GM19324 (cell line): Measurements from ENCODE around the gene ODF2.
"Not testable (repeated sequence)": the region's sequence is repeated elsewhere in the genome, so short reads cannot be mapped to it uniquely, and the experiment has no call there.

Source experiments
- ATAC-seq: cut with Tn5 transposase; IDR thresholded peaks from one replicate; pipeline ENCODE4 v1.9.1; 2021; ENCODE audit warnings: mild to moderate bottlenecking, moderate library complexity; ENCODE audit not compliant: unreplicated experiment, low FRiP score

The ODF2 gene

DNA sequence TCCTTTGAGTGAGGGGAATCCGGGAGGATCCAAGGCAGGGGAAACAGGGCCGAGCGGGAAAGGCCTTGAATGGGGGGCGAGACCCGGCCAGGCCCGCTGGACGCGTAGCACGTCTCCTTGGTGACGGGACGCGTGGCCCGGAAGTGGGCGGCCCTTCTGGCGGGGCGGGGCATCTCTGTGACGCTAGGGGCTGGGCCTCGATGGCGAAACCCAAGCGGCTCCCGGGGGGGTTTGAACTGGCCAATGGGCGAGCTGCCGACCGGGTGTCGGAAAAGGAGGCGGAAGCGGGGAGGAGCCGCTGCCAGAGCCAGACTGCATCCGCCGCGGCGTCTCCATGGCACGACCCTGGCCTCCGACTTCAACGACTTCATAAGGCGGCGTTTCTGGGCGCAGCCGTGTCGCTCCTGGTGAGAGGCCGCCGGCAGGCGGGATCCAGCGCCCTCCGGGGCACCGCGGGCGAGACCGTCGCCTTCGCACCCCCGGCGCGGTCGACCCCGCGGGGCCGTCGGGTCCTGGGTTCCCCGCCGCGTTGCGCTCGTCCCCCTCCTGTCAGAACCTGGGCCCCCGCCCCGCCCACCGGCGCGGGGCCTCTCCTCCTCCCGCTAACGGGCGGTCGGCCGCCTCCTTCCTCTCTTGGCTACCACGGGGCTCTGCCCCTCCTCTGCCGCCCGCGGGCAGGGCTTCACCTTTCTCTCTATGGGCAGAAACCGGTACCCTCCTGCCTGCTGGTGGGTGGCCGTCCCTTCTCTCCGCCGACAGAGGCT is at the start of gene ODF2:
Gene ODF2 (plus strand): TSS at position 158 of the 764 bp plus-strand sequence. CDS start 86 bp downstream, at position 244.
- peak; percentile 87 for ATAC-seq

DNA sequence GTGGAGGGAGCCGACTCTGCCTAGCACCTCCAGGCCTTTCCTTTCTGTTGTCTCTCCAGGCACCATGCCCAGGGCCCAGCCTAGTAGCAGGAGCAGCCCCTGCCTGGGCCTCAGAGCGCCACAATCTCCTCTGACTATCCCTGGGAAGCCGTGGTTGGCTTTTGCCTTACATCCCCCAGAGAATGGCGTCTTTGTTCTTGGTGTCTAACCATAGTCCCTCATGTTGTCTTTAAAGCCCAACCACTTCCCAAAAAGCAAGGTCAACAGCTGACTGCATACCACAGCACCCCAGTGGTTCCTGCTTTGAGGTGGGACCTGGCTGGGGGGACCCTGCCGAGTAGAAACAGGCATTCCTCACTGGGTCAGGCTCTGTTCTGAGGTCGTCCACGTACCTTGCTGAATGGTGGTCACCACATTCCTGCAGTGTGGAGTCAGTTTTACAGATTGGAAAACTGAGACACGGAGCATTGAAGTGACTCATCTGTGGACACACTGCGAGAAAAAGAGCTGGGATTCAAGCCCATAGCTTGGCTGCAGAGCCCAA is 48.9 kb upstream of the ODF2 start:
- ATAC-seq: no peak

DNA sequence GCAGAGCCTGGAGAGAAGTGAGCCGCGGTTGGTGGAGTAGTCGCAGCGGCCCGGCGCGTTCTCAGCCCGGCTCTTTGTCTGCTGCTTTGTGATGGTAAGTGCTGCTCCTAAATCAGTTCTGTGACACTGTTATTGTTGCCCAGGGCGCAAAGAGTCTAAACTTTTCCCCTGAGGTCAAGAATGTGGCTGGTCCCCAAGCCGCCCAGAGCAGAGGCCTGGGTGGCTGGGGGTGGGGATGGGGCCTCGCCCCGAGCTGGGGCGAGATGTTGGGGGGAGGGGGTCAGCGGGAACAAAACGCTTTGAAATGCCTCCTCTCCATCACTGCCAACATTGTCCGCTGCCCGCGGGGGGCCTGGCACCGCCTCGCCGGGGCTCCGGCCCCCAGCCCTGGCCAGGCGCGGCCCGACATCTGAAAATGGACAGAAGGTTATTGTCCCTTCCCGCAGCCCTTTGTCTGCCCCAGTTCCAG is 46.8 kb upstream of the ODF2 start:
- no peak for ATAC-seq

DNA sequence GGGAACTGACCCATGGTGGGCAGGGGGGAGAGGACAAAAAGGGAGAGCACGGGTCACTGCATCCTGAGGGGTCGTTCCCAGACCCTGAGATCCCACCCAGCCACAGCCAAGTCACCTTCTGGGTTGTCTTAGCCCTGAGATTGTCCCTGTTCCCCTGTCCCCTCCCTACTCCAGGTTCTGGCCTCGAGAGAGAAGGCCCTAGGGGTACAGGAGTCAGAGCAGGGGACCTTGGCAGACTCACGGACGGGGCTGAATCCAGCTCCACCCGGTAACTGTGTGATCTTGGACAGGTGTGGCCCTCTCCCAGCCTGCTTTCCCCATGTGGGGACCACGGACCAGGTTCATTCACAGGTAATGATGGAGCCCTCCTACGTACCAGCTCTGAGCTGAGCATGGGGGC is 46.4 kb upstream of the ODF2 start:
- no peak for ATAC-seq

DNA sequence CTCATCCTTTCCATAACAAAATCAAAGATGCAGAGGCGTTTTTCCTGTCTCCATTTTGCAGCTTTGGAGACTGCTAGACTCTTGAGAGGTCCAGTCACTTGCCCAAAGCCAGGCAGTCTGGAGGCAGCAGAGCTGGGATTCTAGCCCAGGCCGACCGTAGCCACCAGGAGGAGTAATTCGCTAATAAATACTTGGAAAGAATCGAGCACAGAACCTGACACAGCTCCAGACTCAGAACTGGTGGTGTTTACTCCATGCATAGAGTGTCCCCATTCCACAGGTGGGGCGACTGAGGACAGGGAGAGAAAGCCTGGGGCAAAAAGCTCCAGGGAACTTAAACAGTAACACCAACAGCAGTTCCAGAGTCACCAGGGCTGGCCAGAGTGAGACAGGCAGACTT is 45.8 kb upstream of the ODF2 start:
- no peak for ATAC-seq

GRCh38 chr9:128411364-128412119 is 44.3 kb upstream of the ODF2 start:
- ATAC-seq: no peak

GRCh38 chr9:128412120-128412790 is 43.6 kb upstream of the ODF2 start:
- ATAC-seq: no peak

GRCh38 chr9:128413728-128414127 is 42.1 kb upstream of the ODF2 start:
- not testable (repeated sequence) for ATAC-seq

DNA sequence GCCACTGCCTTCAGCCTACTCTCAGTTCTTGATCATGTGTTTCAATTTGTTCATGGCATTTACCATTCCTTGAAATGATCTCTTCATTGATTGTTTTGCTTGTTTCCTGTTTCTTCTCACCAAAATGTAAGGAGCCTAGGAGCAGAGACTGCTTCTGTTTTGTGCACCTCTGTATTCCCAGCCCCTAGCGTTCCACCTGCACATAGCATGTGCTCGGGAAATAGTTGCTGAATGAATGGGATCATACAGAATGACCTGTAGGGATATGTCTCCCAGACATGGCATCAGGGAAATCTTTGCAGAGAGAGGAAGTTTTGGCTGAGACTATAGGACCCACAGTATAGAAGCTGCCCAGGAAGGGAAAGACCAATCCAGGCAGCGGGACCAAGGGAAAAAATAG is 41.3 kb upstream of the ODF2 start:
- ATAC-seq: no peak

DNA sequence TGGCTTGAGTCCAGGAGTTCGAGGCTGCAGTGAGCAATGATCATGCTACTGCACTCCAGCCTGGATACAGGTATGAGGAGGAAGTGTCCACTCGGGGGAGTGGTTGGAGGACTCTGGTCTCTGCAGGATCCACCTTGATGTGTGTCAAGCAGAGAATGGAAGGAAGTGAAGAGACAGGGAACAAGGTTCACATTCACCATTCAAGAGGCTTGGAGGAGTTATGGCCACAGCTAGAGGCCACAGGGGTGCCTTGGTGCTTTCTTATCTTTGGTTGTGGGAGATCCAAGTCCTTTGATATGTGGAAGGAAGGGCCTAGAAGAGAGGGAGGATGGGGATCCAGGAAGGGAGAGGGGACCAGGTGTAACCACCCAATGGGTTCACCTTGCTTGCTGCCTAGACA is 40.5 kb upstream of the ODF2 start:
- ATAC-seq: no peak

DNA sequence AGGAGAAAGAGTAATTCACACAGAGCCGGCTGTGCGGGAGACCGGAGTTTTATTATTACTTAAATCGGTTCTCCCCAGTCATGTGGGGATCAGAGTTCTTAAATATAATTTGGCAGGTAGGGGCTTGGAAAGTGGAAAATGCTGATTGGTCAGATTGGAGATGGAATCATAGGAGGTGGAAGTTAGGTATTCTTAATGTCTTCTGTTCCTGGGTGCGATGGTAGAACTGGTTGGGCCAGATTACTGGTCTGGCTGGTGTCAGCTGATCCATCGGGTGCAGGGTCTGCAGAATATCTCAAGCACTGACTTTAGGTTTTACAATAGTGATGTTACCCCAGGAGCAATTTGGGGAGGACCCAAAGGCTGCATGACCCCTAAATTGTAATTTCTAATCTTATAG is 39.8 kb upstream of the ODF2 start:
- no peak for ATAC-seq

- no peak for ATAC-seq
Observed at GRCh38 chr9:128416432-128417019, 39.3 kb upstream of the ODF2 start.

GRCh38 chr9:128419061-128419925 is 36.5 kb upstream of the ODF2 start:
- ATAC-seq: no peak

GRCh38 chr9:128420060-128420650 is 35.7 kb upstream of the ODF2 start:
- ATAC-seq: peak; percentile 68

DNA sequence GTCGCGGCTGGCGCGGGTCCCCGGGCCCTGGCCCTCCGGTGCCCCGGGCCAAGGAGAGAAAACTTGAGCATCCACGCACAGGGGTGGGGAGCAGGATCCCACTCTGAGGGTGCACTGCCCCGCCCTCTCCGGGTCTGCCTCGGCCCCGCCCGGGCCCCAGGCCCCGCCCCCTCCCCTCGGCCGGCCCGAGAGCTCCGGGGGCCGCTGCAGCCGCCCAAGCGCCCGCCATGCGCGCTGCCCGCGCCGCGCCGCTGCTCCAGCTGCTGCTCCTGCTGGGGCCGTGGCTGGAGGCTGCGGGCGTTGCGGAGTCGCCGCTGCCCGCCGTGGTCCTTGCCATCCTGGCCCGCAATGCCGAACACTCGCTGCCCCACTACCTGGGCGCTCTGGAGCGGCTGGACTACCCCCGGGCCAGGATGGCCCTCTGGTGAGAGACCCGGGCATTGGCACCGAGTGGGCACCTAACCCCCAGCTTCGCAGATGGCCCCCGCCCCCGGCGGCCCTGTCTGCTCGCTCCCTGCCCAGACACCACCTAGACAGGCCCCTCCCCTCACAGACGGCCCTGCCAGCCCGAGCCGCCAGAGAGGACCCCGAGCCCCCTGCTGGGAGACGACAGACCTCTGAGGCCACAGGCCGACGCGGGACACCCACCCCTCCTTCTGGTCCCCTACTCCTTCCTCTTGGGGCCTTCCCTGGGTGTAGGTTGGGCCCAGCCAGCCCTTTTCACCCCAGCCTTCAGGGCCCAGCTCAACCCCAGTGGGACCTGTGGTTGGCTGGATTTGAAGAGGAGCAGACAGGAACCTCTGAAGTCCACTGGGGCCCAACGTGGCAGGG is 34.9 kb upstream of the ODF2 start, which contains the start of gene CERCAM:
Gene CERCAM (plus strand): TSS at position 207 of the 831 bp plus-strand sequence. CDS start 21 bp downstream, at position 228.
- ATAC-seq: peak; percentile 57

DNA sequence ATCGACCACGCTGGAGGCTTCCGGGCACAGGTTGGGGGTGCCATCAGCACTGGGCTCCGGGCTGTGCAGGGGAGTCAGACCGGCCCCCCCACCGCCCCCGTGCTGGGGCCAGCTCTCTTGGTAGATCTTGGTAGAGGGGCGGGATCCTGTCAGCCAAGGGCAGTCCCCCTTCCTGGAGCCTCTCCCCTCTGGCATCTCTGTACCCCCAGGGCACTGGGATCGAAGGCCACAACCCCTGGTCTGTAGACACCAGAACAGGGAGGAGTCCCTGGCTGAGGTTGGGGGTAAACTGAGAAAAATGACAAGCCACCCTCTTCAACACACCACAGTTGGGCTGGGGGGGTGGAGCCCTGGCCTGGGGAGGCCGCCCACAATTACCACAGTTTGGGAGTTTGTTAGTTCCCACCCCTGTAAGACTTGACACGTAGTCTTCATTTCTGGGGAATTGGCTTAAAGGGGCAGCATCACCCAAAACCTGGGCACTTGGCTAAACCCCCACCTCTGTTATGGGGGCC is 34.3 kb upstream of the ODF2 start:
- no peak for ATAC-seq

GRCh38 chr9:128422022-128422782 is 33.6 kb upstream of the ODF2 start:
- ATAC-seq: not testable (repeated sequence)
